ENCODE results near the gene TMEM178B. TPM values are rescaled to one million over a fixed set of nuclear protein-coding genes. Genes with fewer than 3 reads are reported as not detected.
"Not testable (repeated sequence)": the region's sequence is repeated elsewhere in the genome, so short reads cannot be mapped to it uniquely, and the experiment has no call there.

Gene TMEM178B
- polyA plus RNA-seq, 1 experiment, result 0.01 TPM

GRCh38 chr7:141074162-141074991 is 513 bp downstream of the TMEM178B start:
- H3K27ac ChIP-seq (ENCODE audit: low read depth, low read length), result no peak overlapping the region
- DNase-seq (ENCODE audit: low read depth, low spot score), result no peak
- no peak for TF ChIP-seq CTCF (IDR thresholded peaks at IDR 0.05; ENCODE audit: low read depth, low read length)
- H3K27me3 ChIP-seq (ENCODE audit: control insufficient read depth, insufficient read depth, low read length), result peaks cover 59% of the 10 kb centered on the region
- ChIA-PET CTCF (no interaction called here), POLR2A (no interaction called here)
- no peaks in the 10 kb centered on the region; the same call in 1 of the 2 replicates for H3K9me3 ChIP-seq (ENCODE audit: control insufficient read depth, insufficient read depth, low read length)
- H3K4me3 ChIP-seq (ENCODE audit: low read depth, low read length), result peak overlapping the region; percentile 34; the same call in 1 of the 2 replicates

- peaks cover 58% of the 10 kb centered on the region for H3K27me3 ChIP-seq (ENCODE audit: control insufficient read depth, insufficient read depth, low read length)
- no peak overlapping the region for H3K27ac ChIP-seq (ENCODE audit: low read depth, low read length)
- POLR2A ChIA-PET, result no interaction called here
Measured at GRCh38 chr7:141074997-141075396, 1.1 kb downstream of the TMEM178B start.

GRCh38 chr7:141076377-141076776 is 2.5 kb downstream of the TMEM178B start:
- Histone ChIP-seq H3K9me3 (ENCODE audit: control insufficient read depth, insufficient read depth, low read length) (no peaks in the 10 kb centered on the region; the same call in 1 of the 2 replicates), H3K27me3 (ENCODE audit: control insufficient read depth, insufficient read depth, low read length) (peaks cover 45% of the 10 kb centered on the region), H3K4me3 (ENCODE audit: low read depth, low read length) (no peak overlapping the region), H3K27ac (ENCODE audit: low read depth, low read length) (no peak overlapping the region)
- ChIA-PET POLR2A (no interaction called here), CTCF (no interaction called here)
- DNase-seq (ENCODE audit: low read depth, low spot score), result no peak
- TF ChIP-seq CTCF (IDR thresholded peaks at IDR 0.05; ENCODE audit: low read depth, low read length), result no peak

More at GRCh38 chr7:141074997-141075396, 1.1 kb downstream of the TMEM178B start:
- no peak overlapping the region for H3K4me3 ChIP-seq (ENCODE audit: low read depth, low read length)
- TF ChIP-seq CTCF (IDR thresholded peaks at IDR 0.05; ENCODE audit: low read depth, low read length), result no peak
- CTCF ChIA-PET, result no interaction called here
- no peak for DNase-seq (ENCODE audit: low read depth, low spot score)
- H3K9me3 ChIP-seq (ENCODE audit: control insufficient read depth, insufficient read depth, low read length), result no peaks in the 10 kb centered on the region; the same call in 1 of the 2 replicates

GRCh38 chr7:141079219-141079618 is 5.4 kb downstream of the TMEM178B start:
- POLR2A ChIA-PET, result no interaction called here
- TF ChIP-seq CTCF (IDR thresholded peaks at IDR 0.05; ENCODE audit: low read depth, low read length), result no peak
- no peak for DNase-seq (ENCODE audit: low read depth, low spot score)
- H3K9me3 ChIP-seq (ENCODE audit: control insufficient read depth, insufficient read depth, low read length), result no peaks in the 10 kb centered on the region; the same call in 1 of the 2 replicates
- H3K27me3 ChIP-seq (ENCODE audit: control insufficient read depth, insufficient read depth, low read length), result peaks cover 22% of the 10 kb centered on the region
- H3K27ac ChIP-seq (ENCODE audit: low read depth, low read length), result no peak overlapping the region
- CTCF ChIA-PET, result no interaction called here
- H3K4me3 ChIP-seq (ENCODE audit: low read depth, low read length), result no peak overlapping the region

GRCh38 chr7:141089490-141089889 is 15.6 kb downstream of the TMEM178B start:
- H3K4me3 ChIP-seq (ENCODE audit: low read depth, low read length); H3K27ac ChIP-seq (ENCODE audit: low read depth, low read length); POLR2A ChIA-PET; H3K9me3 ChIP-seq (ENCODE audit: control insufficient read depth, insufficient read depth, low read length); DNase-seq (ENCODE audit: low read depth, low spot score); H3K27me3 ChIP-seq (ENCODE audit: control insufficient read depth, insufficient read depth, low read length); CTCF ChIA-PET: not testable (repeated sequence)
